HL-60 (cell line): ENCODE data around the gene PPP3CA.

Experiments
- DNase-seq, 2 experiments: peaks; one replicate each; pipeline ENCODE4 v3.0.0-alpha.2; 2010 to 2020; ENCODE audit warnings: low read depth in 1 of 2, low spot score in 1 of 2
- H3K27ac ChIP-seq: fragments of 250-450 bp; sonication (Bioruptor Pico); replicated peaks from 2 replicates; pipeline ENCODE4 v1.5.1; 2020; ENCODE audit warnings: mild to moderate bottlenecking, moderate library complexity
- H3K27me3 ChIP-seq: fragments of 250-450 bp; sonication (Bioruptor Pico); 2 replicates; pipeline ENCODE4 v1.5.1; 2021; ENCODE audit warnings: mild to moderate bottlenecking, moderate library complexity; ENCODE audit not compliant: insufficient read depth, poor library complexity, severe bottlenecking
- H3K4me3 ChIP-seq: replicated peaks from 2 replicates; pipeline ENCODE4 v1.5.1; 2011; ENCODE audit warnings: mild to moderate bottlenecking, control low read depth, low read length; ENCODE audit not compliant: insufficient read depth
- GABPA ChIP-seq: IDR thresholded peaks from 2 replicates; pipeline ENCODE4 v1.6.1; 2012; ENCODE audit warnings: low read depth
- POLR2AphosphoS5 ChIP-seq: IDR thresholded peaks from 2 replicates; pipeline ENCODE4 v1.6.1; 2012; ENCODE audit warnings: low read depth
- SPI1 ChIP-seq: IDR thresholded peaks from 2 replicates; pipeline ENCODE4 v1.6.1; 2012; ENCODE audit warnings: low read depth, mild to moderate bottlenecking, borderline replicate concordance
- TF ChIP-seq, protein P1 (sequence below): IDR thresholded peaks from one replicate; pipeline ENCODE4 v1.5.1; 2011; ENCODE audit warnings: low read length, control low read depth, inconsistent platforms; ENCODE audit not compliant: insufficient read depth
- TF ChIP-seq, protein P2 (sequence below): IDR thresholded peaks from 2 replicates; pipeline ENCODE4 v1.6.1; 2012; ENCODE audit warnings: low read depth; ENCODE audit not compliant: insufficient replicate concordance

The PPP3CA gene

DNA sequence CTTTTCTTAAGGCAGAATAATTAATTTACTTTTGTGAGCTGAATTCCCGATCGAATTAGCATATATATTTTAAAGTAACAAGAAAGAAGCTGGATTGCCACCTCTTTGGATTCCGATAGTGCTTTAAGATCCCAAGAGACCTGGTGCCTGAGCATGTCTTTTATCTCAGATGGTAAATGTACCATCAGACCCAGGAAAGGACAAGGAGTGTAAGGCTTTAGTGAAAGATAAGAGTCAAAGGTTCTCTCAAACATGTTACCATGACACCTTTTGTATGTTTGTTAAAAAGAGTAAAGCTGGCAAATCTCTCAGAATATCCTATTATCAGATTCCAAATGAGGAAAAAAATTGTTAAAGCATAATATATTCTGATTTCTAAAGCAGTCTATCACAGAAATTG lies 198.8 kb downstream of the PPP3CA start:
- no peak overlapping the region for H3K4me3 ChIP-seq
- no peak for DNase-seq
- no peak overlapping the region for H3K27ac ChIP-seq
- H3K27me3 ChIP-seq = no peaks in the 10 kb centered on the region
- TF ChIP-seq, protein P1, sequence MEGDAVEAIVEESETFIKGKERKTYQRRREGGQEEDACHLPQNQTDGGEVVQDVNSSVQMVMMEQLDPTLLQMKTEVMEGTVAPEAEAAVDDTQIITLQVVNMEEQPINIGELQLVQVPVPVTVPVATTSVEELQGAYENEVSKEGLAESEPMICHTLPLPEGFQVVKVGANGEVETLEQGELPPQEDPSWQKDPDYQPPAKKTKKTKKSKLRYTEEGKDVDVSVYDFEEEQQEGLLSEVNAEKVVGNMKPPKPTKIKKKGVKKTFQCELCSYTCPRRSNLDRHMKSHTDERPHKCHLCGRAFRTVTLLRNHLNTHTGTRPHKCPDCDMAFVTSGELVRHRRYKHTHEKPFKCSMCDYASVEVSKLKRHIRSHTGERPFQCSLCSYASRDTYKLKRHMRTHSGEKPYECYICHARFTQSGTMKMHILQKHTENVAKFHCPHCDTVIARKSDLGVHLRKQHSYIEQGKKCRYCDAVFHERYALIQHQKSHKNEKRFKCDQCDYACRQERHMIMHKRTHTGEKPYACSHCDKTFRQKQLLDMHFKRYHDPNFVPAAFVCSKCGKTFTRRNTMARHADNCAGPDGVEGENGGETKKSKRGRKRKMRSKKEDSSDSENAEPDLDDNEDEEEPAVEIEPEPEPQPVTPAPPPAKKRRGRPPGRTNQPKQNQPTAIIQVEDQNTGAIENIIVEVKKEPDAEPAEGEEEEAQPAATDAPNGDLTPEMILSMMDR = no peak
- no peak for TF ChIP-seq SPI1
- TF ChIP-seq GABPA = no peak
- TF ChIP-seq, protein P2, sequence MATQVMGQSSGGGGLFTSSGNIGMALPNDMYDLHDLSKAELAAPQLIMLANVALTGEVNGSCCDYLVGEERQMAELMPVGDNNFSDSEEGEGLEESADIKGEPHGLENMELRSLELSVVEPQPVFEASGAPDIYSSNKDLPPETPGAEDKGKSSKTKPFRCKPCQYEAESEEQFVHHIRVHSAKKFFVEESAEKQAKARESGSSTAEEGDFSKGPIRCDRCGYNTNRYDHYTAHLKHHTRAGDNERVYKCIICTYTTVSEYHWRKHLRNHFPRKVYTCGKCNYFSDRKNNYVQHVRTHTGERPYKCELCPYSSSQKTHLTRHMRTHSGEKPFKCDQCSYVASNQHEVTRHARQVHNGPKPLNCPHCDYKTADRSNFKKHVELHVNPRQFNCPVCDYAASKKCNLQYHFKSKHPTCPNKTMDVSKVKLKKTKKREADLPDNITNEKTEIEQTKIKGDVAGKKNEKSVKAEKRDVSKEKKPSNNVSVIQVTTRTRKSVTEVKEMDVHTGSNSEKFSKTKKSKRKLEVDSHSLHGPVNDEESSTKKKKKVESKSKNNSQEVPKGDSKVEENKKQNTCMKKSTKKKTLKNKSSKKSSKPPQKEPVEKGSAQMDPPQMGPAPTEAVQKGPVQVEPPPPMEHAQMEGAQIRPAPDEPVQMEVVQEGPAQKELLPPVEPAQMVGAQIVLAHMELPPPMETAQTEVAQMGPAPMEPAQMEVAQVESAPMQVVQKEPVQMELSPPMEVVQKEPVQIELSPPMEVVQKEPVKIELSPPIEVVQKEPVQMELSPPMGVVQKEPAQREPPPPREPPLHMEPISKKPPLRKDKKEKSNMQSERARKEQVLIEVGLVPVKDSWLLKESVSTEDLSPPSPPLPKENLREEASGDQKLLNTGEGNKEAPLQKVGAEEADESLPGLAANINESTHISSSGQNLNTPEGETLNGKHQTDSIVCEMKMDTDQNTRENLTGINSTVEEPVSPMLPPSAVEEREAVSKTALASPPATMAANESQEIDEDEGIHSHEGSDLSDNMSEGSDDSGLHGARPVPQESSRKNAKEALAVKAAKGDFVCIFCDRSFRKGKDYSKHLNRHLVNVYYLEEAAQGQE = no peak
- TF ChIP-seq POLR2AphosphoS5 = no peak

DNA sequence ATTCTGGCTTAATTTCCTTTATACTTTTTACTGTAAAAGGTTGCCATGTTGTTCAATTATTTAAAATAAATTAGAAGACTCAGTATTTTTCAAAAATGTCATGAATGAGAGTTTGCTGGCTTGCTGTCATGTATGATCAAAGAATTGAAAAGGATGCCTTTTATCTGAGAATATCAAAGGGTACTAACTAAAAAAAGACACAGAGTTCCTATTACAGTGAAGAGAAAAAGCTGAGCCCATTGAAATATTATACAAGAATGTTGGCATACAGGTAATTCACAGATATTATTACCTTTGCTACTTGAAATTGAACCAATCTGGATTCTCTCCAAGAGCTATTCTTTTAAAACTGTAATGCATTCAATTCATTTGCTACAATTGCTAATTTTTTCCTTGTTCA lies 200.0 kb downstream of the PPP3CA start:
- no peak overlapping the region for H3K27ac ChIP-seq
- TF ChIP-seq, protein P1 = no peak
- TF ChIP-seq POLR2AphosphoS5 = no peak
- TF ChIP-seq SPI1 = no peak
- no peak for TF ChIP-seq GABPA
- TF ChIP-seq, protein P2 = no peak
- DNase-seq = no peak
- H3K4me3 ChIP-seq = no peak overlapping the region
- H3K27me3 ChIP-seq = no peaks in the 10 kb centered on the region

DNA sequence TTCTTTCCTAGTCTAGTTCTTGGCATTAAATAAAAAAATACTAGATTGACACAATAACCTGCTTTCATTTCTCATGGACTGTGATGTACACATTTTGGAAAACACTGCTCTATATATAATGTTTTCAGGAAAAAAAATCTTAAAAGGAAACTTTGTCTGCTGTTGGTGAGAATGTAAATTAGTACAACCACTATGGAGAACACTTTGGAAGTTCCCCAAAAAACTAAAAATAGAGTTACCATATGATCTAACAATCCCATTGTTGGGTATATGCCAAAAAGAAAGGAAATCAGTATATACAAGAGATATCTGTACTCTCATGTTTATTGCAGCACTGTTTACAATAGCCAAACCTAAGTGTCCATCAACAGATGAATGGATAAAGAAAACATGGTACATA lies 202.3 kb downstream of the PPP3CA start:
- H3K4me3 ChIP-seq = no peak overlapping the region
- DNase-seq = no peak
- TF ChIP-seq GABPA (no peak), SPI1 (no peak), POLR2AphosphoS5 (no peak)
- TF ChIP-seq, protein P2 = no peak
- TF ChIP-seq, protein P1 = no peak
- H3K27me3 ChIP-seq = no peaks in the 10 kb centered on the region
- no peak overlapping the region for H3K27ac ChIP-seq
